ENCODE data around the gene HMGXB3.

HMGXB3 gene

GRCh38 chr5:150092159-150092787, 91.7 kb downstream of the HMGXB3 start:
- no peak for TF ChIP-seq CTCF (conservative IDR thresholded peaks at IDR 0.05; ENCODE audit: low read depth, low read length)
- no peak overlapping the region for H3K4me3 ChIP-seq (ENCODE audit: low read length)
- no peak for DNase-seq (ENCODE audit: low read depth)

GRCh38 chr5:150097152-150097551, 96.6 kb downstream of the HMGXB3 start:
- no peak for TF ChIP-seq CTCF (conservative IDR thresholded peaks at IDR 0.05; ENCODE audit: low read depth, low read length)
- no peak for DNase-seq (ENCODE audit: low read depth)
- no peak overlapping the region for H3K4me3 ChIP-seq (ENCODE audit: low read length)

- no peak for TF ChIP-seq CTCF (conservative IDR thresholded peaks at IDR 0.05; ENCODE audit: low read depth, low read length)
- H3K4me3 ChIP-seq (ENCODE audit: low read length) = no peak overlapping the region
- no peak for DNase-seq (ENCODE audit: low read depth)
Observed at GRCh38 chr5:150101023-150101422, 100.5 kb downstream of the HMGXB3 start.
